HG03521 (cell line): ENCODE measurements around the gene BACE2.
"Not testable (repeated sequence)": the region's sequence is repeated elsewhere in the genome, so short reads cannot be mapped to it uniquely, and the experiment has no call there.

ENCODE experiments used
- ATAC-seq: cut with Tn5 transposase; IDR thresholded peaks from one replicate; pipeline ENCODE4 v1.9.1; 2021; ENCODE audit warnings: mild to moderate bottlenecking, moderate library complexity; ENCODE audit not compliant: unreplicated experiment

Gene BACE2

GRCh38 chr21:41235201-41235600, 67.2 kb downstream of the BACE2 start:
- ATAC-seq, result no peak

DNA sequence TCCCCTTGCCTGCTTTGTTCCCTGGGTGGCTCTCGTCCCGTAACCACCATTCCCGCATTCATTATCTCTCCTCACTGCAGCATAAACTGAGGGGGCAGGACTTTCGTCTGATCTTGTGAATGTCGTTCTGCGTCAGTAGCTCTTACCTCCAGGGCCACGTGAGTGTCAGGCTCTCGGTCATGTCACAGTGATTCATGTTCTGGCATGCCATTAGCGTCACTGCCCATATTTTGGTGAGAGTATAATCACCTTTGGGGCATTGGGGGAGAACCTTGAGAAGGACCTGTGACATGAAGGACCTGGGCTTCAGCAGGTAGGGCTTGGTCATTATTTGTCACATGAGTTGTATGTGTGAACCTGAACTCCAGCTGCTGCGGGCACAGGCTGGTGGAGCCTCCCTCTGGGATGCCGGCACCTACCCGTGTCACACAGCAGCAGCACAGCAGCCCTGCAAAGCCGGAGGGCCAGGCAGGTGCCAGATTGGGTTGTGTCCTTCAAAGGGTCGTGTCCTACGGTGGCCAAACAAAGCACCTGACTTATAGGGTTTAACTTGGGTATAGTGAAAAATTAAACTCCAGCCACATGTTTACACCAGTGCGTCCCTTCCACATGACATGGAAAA, 68.5 kb downstream of the BACE2 start:
- no peak for ATAC-seq

DNA sequence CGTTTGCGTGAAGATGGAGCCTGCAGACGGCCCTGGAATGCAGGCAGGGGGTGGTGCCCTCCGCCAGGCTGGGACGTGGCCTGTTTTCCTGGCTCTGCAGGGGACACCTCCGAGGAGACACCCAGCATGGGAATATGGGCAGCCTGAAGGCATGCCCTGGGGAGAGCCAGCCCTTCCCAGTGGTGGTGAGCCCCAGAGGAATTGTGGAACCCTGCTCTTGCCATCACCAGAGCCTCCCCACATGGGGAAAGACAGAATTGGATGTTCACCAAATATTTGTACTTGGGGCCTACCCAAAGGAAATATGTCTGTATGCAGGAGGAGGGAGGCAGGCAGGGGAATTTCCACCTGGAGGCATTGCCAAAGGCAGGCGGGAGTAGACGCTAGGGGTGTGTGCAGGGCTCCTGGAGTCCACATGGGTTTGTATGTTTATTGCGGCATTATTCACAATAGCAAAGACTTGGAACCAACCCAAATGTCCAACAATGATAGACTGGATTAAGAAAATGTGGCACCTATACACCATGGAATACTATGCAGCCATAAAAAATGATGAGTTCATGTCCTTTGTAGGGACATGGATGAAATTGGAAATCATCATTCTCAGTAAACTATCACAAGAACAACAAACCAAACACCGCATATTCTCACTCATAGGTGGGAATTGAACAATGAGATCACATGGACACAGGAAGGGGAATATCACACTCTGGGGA, 70.3 kb downstream of the BACE2 start:
- not testable (repeated sequence) for ATAC-seq

DNA sequence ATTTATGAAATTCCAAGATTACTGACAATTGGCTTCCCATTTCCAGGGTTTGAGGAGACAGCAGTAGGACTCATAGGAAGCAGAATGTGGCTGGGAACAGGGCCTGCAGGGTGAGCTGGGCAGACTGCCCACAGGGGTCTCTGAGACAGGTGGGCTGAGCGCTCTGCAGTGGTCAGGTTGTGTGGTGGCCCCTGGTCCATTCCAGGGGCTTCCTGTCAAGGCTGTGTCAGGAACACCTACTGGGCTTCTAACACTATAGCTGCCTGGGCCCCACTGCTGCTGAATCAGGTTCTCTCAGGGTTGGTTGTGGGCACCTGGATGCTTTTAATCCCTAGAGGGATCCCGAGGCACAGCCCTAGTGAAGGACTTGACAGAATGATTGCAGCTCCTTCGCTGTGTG, 72.1 kb downstream of the BACE2 start:
- no peak for ATAC-seq

GRCh38 chr21:41241341-41241740, 73.4 kb downstream of the BACE2 start:
- ATAC-seq, result no peak

DNA sequence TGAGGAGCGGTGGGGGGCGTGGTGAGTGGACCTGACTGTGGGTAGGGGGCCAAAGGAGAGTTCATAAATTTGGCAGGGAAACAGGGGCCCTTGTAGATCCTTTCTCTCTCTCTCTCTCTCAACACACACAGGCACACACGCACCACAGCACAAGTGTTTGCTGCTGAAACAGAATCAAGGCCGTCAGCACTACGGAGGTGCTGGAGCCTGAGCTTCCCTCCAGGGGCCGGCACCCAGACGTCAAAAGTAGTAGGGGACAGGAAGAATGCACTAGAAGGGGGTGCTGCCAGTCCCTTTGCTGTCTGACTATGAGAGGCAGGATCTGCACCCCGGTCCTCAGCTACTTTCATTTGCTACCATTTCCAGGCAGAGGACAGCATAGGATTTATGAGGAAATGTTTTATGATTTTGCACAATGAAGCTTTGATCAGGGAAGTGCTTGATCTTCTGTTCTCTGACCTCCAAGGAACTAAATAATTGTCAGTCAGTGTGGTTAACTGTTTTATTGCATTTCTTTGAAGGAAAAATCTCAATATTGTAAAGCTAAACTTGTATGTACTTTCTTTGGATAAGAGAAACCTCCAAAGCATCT, 74.4 kb downstream of the BACE2 start:
- ATAC-seq, result no peak

- no peak for ATAC-seq
Measured at GRCh38 chr21:41243107-41243506, 75.1 kb downstream of the BACE2 start.

- not testable (repeated sequence) for ATAC-seq
Measured at GRCh38 chr21:41244266-41244880, 76.4 kb downstream of the BACE2 start.

GRCh38 chr21:41245509-41246135, 77.7 kb downstream of the BACE2 start:
- ATAC-seq, result no peak

- ATAC-seq, result no peak
Measured at GRCh38 chr21:41246808-41247207, 78.8 kb downstream of the BACE2 start.

GRCh38 chr21:41247561-41248545, 79.9 kb downstream of the BACE2 start:
- no peak for ATAC-seq

DNA sequence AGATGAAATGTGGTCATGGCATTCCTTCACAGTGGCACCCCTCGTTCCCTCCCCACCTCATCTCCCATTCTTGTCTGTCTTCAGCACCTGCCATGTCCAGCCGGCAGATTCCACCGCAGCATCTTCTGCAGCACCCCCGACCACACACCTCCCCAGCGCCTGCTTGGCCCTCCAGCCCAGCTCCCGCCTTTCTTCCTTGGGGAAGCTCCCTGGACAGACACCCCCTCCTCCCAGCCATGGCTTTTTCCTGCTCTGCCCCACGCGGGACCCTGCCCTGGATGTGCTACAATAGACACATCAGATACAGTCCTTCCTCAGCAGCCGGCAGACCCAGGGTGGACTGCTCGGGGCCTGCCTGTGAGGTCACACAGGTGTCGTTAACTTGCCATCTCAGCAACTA, 81.5 kb downstream of the BACE2 start:
- ATAC-seq, result no peak

DNA sequence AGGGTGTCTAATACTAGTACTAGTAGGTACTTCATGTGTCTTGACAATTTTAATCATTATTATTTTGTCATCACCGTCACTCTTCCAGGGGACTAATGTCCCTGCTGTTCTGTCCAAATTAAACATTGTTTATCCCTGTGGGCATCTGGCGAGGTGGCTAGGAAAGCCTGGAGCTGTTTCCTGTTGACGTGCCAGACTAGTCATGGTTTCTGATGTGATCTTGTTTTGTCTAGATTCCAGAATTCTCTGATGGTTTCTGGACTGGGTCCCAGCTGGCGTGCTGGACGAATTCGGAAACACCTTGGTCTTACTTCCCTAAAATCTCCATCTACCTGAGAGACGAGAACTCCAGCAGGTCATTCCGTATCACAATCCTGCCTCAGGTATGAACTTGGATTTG, 82.6 kb downstream of the BACE2 start:
- ATAC-seq, result no peak

DNA sequence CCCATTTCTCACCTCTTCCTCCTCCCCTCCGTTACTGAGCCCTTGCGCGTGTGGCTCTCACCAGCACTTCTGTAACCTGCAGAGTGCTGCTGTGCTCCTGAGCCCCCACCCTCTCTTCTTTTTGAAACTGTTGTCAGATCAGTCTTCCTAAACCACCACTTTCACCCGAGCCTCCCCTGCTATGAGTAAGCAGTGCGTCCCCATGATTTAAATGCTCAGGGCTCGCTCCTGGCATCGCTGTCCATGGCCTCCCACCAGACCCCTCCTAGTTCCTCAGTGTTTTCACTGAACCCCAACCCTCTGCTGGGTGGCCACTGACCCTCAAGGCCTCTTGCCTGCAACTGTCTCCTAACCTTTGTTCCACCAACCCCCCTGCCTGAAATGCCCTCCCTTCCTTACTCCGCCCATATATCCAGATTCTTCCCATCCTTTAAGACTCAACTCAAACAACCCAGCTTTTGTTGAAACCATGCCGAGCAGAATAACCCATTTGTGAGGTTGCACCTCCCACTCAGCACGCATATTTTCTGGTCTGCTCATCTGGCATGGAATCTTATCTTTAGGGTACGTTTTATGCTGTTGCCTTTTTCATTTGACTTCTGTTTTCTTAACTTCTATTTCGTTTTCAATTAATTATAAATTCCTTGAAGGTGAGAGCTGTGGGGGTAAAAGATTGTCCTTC, 84.1 kb downstream of the BACE2 start:
- ATAC-seq, result no peak

DNA sequence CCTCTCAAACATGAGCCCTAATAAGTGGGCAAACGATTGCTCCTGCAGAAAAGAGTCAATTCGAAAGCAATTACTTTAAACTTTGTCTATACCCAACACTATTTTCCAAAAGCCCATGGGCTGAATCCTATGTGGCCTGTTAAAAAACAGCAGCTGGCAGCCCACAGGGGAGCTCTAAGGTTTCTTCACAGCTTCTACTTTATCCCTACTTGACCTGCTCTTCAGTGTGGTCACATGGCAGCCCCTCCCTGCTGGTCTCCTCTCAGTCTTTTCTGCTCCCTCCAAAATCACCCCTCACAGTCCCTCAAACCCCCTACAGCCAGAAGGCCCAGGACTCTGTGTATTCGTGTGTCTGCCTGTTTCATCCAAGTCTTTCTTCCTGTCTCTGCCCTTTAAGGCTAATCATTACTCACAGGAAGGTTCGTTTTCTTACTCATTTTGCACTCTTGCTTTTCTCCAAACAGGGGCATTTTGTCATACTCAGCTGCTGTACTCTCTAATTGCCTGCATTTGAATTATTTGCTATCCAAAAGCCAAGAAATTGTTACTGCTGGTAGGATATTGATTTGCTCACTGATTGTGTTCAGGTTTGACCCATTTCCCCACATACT, 86.2 kb downstream of the BACE2 start:
- no peak for ATAC-seq

- ATAC-seq, result no peak
Measured at GRCh38 chr21:41255190-41255589, 87.2 kb downstream of the BACE2 start.

GRCh38 chr21:41256231-41256630, 88.3 kb downstream of the BACE2 start:
- not testable (repeated sequence) for ATAC-seq

- ATAC-seq, result no peak
Measured at GRCh38 chr21:41256771-41257702, 89.1 kb downstream of the BACE2 start.
